ENCODE data around the gene PHKA2.

Gene PHKA2

DNA sequence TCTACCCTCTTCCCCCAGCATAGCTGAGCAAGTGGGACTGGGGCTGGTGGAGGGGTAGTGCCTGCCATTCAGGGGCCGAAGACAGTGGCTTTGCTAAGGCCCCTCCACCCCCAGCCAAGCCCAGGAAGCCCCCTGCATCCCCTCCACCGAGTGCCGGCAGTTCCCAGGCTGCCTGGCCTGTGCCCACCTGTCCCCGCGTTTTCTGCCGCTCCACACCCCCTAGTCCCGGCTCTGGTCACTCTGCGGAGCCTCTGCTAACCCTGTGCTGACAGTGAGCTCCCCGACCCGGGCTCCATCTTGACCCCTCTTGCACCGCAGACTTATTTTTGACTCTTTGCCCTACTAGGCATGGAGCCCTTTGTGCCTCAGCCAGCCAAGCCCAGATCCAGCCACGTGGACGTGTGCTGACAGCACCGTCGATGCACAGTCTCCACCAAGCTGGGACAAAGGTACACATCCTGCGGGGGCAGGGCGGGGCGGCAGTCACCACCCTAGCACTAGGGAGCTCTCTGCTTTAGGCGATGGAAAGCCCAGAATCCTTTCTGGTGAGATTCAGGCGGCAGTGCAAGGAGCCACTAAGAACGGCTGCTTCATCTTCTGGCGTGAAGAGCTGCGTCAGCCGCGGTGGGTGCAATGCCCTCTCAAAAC, 96.6 kb downstream of the PHKA2 start:
- DNase-seq = no peak

DNA sequence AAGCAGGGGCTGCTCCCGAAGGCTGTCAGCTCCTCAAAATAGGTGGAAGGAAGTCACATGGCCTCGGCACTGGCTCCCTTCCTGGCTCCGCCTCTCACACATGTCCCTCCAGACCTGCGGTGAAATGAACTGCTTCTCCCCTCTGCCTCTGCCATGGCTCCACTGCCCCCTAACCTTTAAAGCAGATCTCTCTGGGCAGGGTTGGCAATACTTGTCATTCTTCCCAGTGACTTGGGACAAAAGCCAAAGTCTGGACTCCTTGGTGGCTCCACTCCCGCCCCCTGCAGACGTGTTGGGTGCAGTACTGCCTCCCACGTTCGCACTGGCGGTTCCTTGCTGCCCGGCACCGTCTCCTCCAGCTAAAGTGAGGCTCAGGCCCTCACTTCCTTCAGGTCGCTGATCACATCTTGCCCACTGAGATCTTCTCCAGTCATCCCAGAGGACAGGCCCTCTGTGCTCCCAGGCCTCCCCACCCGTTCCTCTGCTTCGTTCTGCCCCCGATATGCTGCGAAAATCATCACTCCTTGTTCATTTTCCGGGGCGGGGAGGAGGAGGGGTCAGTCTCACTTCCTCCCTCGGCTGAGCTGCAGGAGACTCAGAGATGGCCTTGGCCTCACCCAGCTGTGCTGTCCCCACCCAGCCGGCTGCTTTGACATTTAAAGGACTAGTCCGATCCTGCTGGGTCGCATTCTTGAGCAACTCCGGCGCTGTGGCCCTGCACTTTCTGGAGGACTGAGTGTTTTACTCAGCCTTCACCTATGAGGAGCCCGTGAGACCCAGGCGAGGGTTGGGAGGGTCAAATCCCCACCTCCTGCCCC, 97.4 kb downstream of the PHKA2 start:
- no peak for DNase-seq

DNA sequence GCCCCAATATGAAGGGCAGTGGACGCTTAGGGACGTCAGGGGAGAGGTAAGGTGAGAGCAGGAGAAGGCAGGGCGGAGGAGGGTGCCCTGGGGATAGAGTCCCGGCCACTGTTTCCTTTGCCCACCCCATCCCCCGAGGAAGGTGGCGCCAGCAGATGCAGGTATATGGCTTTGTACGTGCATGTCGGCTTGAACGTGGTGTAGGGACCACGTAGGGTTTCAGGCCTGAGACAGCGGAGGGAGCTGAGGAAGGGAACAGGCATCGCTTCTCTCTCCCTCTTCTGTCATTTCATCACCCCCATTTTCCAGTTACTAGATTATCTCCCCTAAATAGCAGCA, 97.9 kb downstream of the PHKA2 start:
- no peak for DNase-seq

DNA sequence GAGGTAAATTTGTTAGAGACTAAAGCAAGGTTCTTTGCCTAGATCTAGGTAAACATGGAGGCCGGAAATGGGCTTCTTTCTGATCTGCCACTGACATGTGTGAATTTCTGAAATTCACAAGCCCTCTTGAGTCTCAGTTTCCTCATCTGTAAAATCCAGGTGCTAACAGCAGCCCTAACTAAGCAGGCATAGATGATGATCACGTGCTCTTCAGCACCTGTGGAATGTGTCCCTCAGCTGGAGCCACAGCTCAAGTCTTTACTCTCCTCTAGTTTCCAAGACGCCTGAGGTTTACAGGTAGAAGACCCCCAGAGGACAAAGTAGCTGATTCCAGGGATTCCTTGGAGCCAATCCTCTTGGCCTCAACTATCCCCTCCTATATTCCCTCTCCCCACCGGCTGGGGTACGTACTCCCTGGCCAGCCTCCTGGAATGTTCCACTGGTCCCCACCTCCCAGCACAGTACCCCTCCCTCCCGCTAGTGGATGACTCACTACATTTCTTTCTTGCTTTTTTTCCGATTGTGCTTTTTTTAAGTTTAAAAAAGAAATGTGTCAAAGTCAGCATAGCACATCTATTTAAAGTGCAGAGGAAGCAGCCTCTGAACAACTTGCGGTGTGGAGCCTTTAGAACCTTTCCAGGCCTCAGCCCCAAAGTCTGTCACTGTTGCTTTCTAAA, 98.4 kb downstream of the PHKA2 start:
- DNase-seq = no peak

DNA sequence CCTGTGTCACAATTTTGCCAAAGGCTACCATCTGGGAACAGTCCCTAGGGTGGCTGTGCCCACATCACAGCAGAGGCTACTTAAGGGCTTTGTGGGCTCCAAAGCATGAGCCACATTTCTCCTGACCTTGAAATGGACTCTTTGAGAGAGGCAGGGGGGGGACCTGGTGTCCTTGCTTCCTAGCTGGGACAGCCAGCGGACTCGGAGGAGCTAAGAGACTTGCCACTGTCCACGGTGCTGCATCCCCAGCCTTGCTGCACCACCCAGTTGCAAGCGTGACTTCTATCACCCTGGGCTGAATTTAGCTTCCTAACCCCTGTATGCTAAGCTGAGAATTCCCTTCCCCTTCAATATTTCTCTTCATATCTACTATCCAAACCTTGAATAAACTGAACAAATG, 99.0 kb downstream of the PHKA2 start:
- no peak for DNase-seq

DNA sequence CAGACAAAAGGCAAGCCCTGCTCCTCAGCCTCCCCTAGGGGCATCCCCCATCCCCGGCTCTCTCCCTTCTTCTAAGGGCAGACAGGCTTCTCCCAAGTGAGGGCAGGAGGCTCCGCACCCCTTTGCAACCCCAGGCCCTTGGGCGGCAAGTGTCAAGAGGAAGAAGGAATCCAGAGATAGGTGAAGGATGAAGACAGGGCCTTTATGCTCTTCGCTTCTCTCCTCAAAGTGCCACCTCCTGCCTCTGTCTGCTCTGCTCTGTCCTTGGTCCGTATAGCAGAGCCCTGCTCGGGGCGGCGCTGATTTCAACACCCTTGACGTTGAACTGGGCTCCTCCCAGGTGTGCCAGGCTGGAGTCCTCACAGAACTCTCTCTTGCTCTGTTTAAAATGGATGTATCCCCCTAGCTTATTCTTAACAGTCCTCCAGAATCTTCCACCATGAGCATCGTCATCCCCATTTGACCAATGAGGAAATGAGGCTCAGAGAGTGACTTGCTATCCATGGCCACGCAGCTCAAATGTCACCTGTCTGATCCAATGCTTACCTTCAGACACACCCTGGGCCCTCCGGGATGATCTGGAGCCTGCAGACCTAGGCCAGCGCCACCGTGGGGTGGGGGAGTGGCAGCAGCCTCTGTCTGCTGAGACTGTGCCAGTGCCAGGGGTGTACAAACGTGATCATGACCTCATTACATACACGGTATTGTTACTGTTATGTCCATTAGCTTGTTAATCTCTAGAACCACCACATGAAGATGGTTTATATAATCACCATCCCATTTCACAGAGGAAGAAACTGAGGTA, 99.8 kb downstream of the PHKA2 start:
- no peak for DNase-seq

DNA sequence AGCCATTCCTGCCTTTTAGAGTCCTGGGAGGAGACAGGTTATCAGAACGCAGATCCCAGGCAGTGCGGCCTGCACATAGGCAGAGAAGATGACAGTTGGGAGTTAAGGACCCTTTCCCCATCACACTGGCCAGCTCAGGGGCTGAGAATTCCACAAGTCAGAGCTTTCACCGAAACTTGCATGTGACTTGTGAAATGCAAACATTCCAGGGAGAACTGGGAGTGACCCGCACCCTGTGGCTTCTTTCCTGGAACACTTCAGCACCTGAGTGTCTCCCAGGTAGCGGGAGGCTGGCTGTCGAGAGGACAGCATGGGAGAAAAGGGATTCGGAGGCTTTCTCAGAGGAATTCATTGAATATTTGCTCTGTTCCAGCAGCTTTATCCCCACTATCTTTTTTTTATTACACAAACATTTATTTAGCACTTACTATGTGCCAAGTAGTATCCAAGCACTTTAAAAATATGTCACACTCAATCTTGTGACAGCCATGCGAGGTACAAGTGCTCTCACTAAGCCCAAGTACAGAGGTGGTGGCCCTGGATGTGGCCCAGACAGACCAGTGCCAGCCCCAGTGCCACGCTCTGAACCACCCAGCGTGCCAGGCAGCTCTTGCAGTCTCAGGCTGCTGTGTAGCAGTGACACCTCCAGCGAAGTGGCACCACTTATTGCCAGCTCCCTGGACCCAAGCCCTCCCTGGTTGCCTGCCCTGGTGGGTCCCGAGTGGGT, 100.5 kb downstream of the PHKA2 start:
- DNase-seq = no peak

DNA sequence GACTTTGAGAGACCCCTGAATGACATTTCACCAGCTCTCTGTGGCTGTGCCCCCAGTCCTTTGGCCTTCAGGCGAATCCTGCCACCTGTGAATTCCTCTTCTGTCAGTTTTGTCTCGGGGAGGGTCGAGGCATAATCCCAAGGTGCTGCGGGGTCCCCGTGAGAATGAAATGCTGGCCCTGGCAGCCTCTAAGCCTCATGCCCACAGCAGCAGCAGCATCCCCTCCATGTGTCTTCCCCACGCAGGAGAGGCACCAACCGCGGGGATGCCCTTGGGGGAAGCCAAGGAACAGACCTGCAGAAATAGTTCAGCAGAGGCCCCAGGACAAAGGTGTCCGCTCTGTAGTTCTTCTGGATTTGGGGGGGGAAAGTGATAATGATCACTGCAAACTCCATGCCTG, 104.8 kb downstream of the PHKA2 start:
- DNase-seq = no peak

DNA sequence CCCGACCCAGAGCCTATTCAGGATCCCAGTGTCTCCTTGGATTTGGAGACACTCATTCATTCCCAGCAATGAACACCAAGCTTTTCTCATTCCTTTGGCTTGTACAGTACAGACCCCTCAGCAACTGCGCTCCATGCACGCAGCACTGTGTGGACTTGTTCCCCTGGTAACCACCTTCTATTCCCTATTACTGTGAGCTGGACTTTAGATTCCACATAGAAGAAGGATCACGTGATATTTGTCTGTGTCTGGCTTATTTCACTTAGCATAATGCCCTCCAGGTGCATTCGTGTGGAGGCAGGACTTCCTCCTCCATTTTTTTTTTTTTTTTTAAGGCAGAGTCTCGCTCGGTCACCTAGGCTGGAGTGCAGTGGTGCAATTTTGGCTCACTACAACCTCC, 106.4 kb downstream of the PHKA2 start:
- no peak for DNase-seq

DNA sequence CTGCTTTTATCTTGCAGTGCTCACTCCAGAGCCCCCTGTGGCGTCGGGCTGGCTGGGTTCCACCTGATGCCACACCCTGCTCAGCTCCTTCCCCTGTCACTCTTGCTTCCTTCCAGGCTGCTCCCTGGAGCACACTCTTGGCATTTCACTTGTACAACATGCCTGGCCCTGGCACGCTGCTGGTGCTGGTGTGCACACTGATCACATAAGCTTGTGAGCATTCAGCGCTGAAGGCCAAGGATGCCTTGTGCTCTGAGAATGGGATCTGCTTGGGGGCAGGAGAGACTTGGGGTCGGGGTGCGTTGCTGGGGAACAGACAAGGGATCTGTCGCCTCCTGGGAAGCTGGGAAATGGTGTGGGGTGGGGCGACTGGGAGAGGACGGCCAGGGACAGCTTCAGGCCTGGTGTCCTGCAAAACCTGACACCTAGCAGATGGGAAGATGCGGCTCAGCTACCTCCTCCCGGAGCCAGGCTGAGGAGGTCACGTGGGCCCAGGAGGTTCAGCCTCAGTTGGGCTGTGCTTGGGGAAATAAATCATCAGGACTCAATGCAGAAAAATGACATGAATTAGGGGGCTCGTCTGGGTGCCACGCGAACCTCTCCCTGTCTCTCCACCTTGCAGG, 108.5 kb downstream of the PHKA2 start:
- no peak for DNase-seq

DNA sequence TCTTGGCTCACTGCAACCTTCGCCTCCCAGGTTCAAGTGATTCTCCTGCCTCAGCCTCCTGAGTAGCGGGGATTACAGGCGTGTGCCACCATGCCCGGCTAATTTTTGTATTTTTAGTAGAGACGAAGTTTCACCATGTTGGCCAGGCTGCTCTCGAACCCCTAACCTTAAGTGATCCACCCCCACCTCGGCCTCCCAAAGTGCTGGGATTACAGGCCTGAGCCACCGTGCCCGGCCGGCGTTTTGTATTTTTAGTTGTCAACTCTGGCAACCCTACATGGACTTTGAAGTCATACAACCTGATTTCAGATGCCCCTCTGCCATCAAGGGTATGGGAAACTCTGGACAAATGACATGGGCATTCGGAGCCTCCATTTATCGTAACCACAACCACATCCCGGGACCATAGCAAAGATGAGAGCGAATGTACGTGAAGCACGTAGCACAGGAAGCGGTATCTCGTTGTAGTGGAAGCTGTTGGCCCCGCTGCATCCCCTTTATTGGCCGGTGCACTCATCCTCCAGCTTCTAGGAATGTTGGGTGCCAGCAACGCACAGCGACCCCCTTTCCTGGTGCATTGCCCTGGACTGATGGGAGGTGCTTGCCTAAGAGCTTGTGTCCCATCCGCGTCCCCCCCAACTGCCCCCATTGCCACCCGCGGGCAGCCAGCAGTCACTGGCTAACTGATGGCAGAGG, 109.2 kb downstream of the PHKA2 start:
- no peak for DNase-seq

DNA sequence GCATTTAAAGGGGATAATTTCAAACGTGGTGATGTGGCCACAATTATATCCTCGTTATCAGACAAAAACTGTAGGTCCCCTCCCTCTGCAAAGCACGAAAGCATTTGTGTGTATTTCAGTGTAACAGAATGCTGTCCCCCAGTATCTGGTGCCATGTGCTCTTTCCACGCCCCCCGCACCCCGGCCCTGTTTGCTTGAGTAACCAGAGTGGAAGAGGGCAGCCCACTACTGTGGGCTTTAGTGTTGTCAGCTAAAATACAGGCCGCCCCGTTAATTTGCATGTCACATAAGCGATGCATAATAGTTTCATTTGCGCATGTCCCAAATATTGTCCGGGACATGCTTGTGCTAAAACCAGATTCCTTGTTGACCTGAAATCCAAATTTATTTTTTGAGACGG, 110.1 kb downstream of the PHKA2 start:
- DNase-seq = no peak

DNA sequence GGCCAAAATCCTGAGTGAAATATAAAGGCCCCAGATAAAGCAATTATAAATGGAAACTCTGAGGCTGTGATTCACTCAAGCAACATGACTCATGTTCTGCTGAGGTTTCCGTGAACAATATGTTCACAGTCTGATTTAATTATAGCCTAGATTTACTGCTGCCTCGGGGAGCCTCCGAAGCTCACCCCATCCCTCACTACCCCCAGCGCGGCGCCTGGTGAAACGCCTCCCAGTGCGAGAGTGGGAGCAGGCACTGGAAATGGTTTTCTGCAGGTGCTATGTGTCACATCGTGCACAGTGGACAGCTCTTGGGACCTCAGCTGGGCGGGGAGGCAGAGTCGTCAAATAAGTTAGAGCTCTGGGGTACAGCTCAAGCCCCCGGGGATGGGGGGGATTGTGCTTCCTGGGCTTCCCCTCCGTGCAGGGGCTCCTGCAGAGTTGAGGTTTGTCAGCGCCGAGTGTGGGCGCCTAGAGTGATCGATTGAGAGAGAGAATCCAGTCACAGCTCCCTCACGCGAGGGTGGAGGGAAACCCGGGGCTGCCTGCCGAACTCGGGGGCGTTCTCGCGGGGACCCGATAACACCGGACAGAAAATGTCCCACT, 110.6 kb downstream of the PHKA2 start:
- no peak for DNase-seq

DNA sequence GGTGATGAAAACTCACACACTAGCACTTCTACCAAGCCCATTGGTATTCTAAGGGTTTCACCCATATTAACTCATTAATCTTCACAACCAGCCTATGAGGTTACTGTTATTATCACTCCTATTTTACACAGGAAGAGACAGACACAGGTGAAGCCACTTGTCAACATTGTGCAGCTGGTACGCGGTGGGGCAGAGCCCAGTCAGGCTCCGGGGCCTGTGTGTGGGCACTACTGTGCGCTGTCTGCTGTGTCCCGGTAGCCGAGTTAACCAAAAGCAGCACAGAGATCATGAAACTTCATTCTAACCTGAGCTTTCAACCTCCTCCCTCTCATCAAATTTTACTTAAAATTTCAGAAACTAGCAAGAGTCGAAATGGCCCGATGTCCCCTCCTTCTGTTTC, 111.3 kb downstream of the PHKA2 start:
- DNase-seq = no peak

DNA sequence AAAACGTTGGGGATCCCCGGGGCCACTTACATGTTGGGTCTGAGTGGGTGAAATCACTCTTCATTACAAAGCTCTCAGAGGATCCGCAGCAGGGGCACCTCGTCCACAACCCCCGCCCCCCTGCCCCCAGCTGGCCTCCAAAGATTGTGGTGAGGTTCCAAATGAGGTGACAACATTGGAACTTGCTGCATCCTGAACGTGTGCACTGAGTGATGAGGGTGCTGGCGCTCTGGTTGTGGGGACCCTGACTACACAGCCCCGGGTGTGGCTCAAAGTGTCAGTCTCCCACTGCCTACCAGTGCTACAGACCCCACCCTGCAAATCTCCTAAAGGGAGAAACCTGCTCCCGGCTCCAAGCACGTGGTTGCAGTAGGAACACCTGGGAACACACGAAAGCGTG, 111.9 kb downstream of the PHKA2 start:
- DNase-seq = no peak

DNA sequence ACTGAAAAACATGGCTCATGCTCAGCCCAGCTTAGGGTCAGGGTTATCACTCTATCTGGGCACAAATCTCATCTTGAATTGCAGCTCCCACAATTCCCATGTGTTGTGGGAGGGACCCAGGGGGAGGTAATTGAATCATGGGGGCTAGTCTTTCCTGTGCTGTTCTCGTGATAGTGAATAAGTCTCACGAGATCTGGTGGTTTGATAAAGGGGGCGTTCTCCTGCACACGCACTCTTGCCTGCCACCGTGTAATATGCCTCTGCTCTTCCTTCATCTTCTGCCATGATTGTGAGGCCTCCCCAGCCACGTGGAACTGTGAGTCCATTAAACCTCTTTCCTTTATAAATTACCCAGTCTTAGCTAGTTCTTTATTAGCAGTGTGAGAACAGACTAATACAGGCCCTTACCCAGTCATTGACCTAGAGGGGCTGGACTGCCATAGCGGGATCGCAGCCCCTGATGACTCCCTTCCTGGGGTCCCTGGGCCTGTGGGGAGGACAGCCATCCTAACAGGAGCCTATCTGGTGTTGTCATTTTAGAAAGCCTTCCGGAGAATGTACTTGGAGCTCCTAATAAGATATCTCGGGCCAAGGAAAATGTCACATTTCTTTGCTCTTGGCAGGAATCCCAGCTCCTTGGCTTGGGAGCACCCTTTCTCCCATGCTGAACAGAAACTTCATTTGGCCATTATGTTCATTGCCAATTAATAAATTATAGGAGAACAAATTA, 112.6 kb downstream of the PHKA2 start:
- no peak for DNase-seq

DNA sequence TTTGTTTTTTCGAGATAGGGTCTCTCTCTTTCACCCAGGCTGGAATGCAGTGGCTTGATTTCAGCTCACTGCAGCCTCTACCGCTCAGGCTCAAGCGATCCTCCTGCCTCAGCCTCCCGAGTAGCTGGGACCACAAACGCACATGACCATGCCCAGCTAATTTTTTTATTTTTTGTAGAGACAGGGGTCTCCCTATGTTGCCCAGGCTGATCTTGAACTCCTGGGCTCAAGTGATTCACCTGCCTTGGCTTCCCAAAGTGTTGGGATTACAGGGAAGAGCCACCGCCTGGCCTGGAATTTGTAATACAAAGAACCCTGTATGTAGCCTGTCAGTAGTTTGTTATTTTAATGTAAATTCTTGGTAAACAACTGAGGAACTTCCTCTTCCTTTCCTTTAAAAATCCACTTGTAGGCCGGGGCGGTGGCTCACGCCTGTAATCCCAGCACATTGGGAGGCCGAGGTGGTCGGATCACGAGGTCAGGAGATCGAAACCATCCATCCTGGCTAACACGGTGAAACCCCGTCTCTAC, 119.5 kb downstream of the PHKA2 start:
- no peak for DNase-seq

DNA sequence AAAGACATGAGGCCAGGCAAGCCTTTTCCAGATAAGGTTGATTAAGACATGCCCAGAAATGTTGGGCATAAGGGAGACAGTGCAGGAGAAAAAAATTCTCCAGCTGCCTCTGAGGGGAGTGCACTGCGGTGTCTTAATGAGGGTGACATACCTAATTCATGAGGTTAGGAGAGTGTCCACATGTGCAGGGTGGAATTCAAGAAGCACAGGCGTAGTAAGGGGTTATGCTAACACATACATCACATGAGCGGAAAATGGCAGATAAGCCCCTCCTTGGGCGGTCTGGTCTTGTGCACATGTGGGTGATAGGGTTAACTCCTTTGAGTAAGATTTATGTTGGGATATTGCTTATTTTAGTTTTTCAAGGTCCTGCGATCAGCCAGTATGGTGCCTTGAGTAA, 122.4 kb downstream of the PHKA2 start:
- no peak for DNase-seq

DNA sequence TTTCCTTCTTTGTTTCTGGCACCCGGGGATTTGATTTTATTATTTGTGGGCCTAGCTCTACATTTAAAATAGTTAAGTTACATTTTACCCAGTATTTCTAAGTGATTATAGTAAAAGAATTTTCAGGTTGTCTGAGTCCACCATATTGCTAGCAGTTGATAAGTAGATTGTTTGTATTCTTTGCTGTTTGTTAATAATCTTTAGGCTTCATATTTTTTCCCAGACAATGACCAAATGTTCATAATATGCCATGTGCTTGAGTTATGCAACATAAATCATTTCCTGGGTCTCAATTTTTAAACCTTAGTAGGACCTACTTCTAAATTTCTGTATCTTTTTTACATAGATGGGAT, 127.3 kb downstream of the PHKA2 start:
- DNase-seq = no peak

DNA sequence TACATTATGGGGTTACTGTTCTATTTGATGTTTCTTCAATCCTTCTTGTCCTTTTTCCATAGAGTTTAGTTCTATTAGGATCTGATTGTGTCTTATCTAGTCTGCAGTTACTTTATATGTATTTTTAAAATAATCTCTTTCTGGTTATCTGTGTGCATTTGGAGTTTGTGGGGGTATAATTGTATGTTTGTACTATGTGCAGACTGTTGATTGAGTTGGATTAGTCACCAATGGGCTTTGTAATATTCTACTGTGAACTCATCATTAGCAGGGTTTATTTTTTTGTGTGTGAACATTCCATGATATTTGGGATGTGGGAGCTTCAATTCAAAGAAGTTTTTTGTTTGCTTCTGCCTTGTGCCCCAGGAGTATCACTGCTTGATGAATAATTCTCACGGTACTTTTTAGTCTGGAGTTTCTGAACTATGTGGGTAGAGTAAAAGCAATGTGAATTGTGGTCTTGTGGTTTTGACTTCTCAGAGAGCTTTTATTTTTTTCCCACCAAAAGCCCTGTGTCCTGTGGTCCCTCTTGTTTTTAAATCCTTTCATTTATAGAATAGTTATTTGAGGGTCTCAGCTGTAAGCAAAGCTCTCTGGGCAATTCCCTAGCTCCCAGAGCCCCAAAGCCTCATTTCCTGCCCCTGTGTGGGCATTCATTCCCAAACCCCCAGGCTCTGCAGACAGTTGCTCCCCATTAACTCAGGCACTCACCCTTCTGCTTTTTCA, 127.8 kb downstream of the PHKA2 start:
- no peak for DNase-seq

Data from SIG-M5 (cell line).